ENCODE data around the gene MYO3B. TPM values are rescaled to one million over a fixed set of nuclear protein-coding genes. Genes with fewer than 3 reads are reported as not detected.
A peak's percentile ranks its signal among the peaks of the same experiment; 100 is the strongest.

The MYO3B gene
- total and polyA plus RNA-seq, 7 experiments from 2014 or later = 0.66 to 0.82 TPM; not detected in 5

DNA sequence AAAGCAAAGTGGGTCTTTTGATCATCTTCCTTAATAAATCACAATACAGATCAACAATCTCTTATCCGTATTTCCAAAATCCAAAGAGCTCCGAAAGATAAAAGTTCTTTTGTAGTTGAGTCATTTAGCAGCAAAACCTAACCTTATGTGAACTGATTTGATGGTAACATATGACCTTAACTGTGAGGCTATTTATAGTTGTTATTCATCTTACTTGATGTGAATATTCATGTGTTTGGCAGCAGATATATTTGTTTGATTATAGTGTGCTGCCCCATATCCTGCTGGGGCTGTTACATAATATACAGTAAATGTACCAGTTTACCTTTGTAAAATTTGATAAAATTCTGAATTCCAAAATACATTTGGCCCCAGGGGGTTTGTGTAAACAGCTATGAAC, 158.5 kb downstream of the MYO3B start:
- peaks cover under 1 to 22% (median 1%) of the 10 kb centered on the region in 7 donors for H3K4me1 Mint-ChIP-seq
- Histone ChIP-seq H3K27me3 (ENCODE audit: control insufficient read depth in 2 of 2, insufficient read depth in 2 of 2, low read length in 2 of 2) (no peaks in the 10 kb centered on the region), H3K36me3 (ENCODE audit: control insufficient read depth in 2 of 3, insufficient read depth in 3 of 3, low read length in 3 of 3) (no peaks in the 10 kb centered on the region), H3K4me3 (ENCODE audit: low read length) (no peak overlapping the region), H3K9me3 (ENCODE audit: control insufficient read depth in 2 of 3, low read length in 3 of 3) (no peaks in the 10 kb centered on the region), H3K27ac (ENCODE audit: low read depth, low read length) (no peak overlapping the region), H3K4me1 (ENCODE audit: control insufficient read depth in 2 of 2, insufficient read depth in 2 of 2, low read length in 2 of 2) (no peaks in the 10 kb centered on the region)
- intact Hi-C loops (cut with micrococcal nuclease) = no loop called here
- no peak overlapping the region for H3K27ac Mint-ChIP-seq
- DNase-seq = no peak
- ATAC-seq = no peak
- H3K4me3 Mint-ChIP-seq = no peak overlapping the region
- peaks cover 0 to 5% (median under 1%) of the 10 kb centered on the region in 5 donors for H3K36me3 Mint-ChIP-seq
- ChIA-PET CTCF (interaction anchor here (0.7 to 1.4 kb wide), 2 partner anchors 13 to 476 kb away, joined by 3 read pairs; no protein-coding TSS in a partner anchor), POLR2A (no interaction called here)
- H3K9me3 Mint-ChIP-seq = peaks cover 0 to 5% (median 0%) of the 10 kb centered on the region in 11 donors
- H3K27me3 Mint-ChIP-seq = peaks cover 21 to 35% (median 31%) of the 10 kb centered on the region in 5 donors

DNA sequence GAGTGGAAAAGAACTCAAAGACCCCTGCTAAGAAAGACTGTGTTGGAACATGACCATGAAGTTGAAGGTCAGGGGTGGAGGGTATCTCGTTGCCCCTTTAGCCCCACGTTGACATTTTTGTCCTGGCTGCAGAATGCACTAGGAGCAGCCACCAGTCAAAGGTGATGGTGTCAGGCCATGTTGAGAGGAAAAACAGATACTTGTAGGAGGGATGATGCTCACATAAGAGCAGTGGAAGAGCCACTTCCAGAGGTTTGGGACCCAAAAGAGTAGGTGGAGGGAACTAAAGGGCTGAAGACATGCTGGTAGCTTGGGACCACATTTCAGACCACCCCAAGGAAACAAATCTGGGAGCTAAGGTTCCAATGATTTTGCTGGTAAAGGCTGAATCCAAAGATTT, 159.0 kb downstream of the MYO3B start:
- Mint-ChIP-seq H3K36me3 (peaks cover 0 to 3% (median 0%) of the 10 kb centered on the region in 5 donors), H3K9me3 (peaks cover 0 to 3% (median 0%) of the 10 kb centered on the region in 11 donors), H3K4me3 (no peak overlapping the region), H3K27ac (peak overlapping the region in 1 of 9 donors; percentile 42), H3K27me3 (peaks cover 16 to 33% (median 28%) of the 10 kb centered on the region in 5 donors), H3K4me1 (peaks cover 5 to 27% (median 6%) of the 10 kb centered on the region in 7 donors)
- H3K9me3 ChIP-seq (ENCODE audit: control insufficient read depth in 2 of 3, low read length in 3 of 3) = no peaks in the 10 kb centered on the region
- intact Hi-C loops (cut with micrococcal nuclease) = no loop called here
- POLR2A ChIA-PET = no interaction called here
- CTCF ChIA-PET = interaction anchor here (1.4 kb wide), 1 partner anchor 475 kb away, joined by 3 read pairs; no protein-coding TSS in a partner anchor
- no peaks in the 10 kb centered on the region for H3K27me3 ChIP-seq (ENCODE audit: control insufficient read depth in 2 of 2, insufficient read depth in 2 of 2, low read length in 2 of 2)
- no peak overlapping the region for H3K27ac ChIP-seq (ENCODE audit: low read depth, low read length)
- DNase-seq (no peak), ATAC-seq (no peak)
- no peak overlapping the region for H3K4me3 ChIP-seq (ENCODE audit: low read length)
- H3K36me3 ChIP-seq (ENCODE audit: control insufficient read depth in 2 of 3, insufficient read depth in 3 of 3, low read length in 3 of 3) = no peaks in the 10 kb centered on the region
- H3K4me1 ChIP-seq (ENCODE audit: control insufficient read depth in 2 of 2, insufficient read depth in 2 of 2, low read length in 2 of 2) = no peaks in the 10 kb centered on the region

GRCh38 chr2:170339322-170339721, 161.4 kb downstream of the MYO3B start:
- ATAC-seq (no peak), DNase-seq (no peak)
- POLR2A ChIA-PET = no interaction called here
- Mint-ChIP-seq H3K27me3 (peaks cover 4 to 20% (median 15%) of the 10 kb centered on the region in 5 donors), H3K4me1 (peaks cover 8 to 35% (median 10%) of the 10 kb centered on the region in 7 donors), H3K9me3 (no peaks in the 10 kb centered on the region), H3K27ac (no peak overlapping the region), H3K4me3 (no peak overlapping the region), H3K36me3 (no peaks in the 10 kb centered on the region)
- Histone ChIP-seq H3K4me3 (ENCODE audit: low read length) (no peak overlapping the region), H3K4me1 (ENCODE audit: control insufficient read depth in 2 of 2, insufficient read depth in 2 of 2, low read length in 2 of 2) (no peaks in the 10 kb centered on the region), H3K9me3 (ENCODE audit: control insufficient read depth in 2 of 3, low read length in 3 of 3) (no peaks in the 10 kb centered on the region), H3K27me3 (ENCODE audit: control insufficient read depth in 2 of 2, insufficient read depth in 2 of 2, low read length in 2 of 2) (no peaks in the 10 kb centered on the region), H3K36me3 (ENCODE audit: control insufficient read depth in 2 of 3, insufficient read depth in 3 of 3, low read length in 3 of 3) (no peaks in the 10 kb centered on the region), H3K27ac (ENCODE audit: low read depth, low read length) (no peak overlapping the region)
- CTCF ChIA-PET = no interaction called here
- intact Hi-C loops (cut with micrococcal nuclease) = no loop called here

- Mint-ChIP-seq H3K36me3 (no peaks in the 10 kb centered on the region), H3K27ac (peak overlapping the region in 1 of 9 donors; percentile 50), H3K4me1 (peaks cover 8 to 35% (median 10%) of the 10 kb centered on the region in 7 donors), H3K9me3 (no peaks in the 10 kb centered on the region), H3K4me3 (no peak overlapping the region), H3K27me3 (peaks cover 0 to 16% (median 13%) of the 10 kb centered on the region in 5 donors)
- ATAC-seq = no peak
- no peak overlapping the region for H3K4me3 ChIP-seq (ENCODE audit: low read length)
- ChIA-PET POLR2A (no interaction called here), CTCF (no interaction called here)
- no peaks in the 10 kb centered on the region for H3K4me1 ChIP-seq (ENCODE audit: control insufficient read depth in 2 of 2, insufficient read depth in 2 of 2, low read length in 2 of 2)
- no peaks in the 10 kb centered on the region for H3K27me3 ChIP-seq (ENCODE audit: control insufficient read depth in 2 of 2, insufficient read depth in 2 of 2, low read length in 2 of 2)
- no peak overlapping the region for H3K27ac ChIP-seq (ENCODE audit: low read depth, low read length)
- no peak for DNase-seq
- no peaks in the 10 kb centered on the region for H3K36me3 ChIP-seq (ENCODE audit: control insufficient read depth in 2 of 3, insufficient read depth in 3 of 3, low read length in 3 of 3)
- intact Hi-C loops (cut with micrococcal nuclease) = no loop called here
- H3K9me3 ChIP-seq (ENCODE audit: control insufficient read depth in 2 of 3, low read length in 3 of 3) = no peaks in the 10 kb centered on the region
These were observed 162.1 kb downstream of the MYO3B start for GRCh38 chr2:170339750-170340692.

DNA sequence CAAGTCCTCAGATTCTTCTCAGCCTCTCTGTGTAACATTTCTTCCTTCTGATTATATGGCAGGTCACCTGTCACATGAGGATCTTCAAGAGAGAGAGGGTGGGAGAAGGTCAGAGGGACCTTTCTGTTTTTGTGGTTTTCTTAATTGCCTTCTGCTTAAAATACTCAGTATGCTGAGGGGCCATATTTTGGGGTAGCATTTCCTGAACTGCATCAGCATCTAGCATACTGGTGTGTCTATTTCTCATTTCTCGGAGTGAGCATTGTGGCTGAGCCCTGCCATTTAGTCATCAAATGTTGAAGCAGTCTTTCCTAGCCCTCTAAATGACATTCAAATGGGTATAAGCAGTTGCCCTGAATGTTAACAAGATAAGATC, 162.7 kb downstream of the MYO3B start:
- ATAC-seq = no peak
- CTCF ChIA-PET = no interaction called here

DNA sequence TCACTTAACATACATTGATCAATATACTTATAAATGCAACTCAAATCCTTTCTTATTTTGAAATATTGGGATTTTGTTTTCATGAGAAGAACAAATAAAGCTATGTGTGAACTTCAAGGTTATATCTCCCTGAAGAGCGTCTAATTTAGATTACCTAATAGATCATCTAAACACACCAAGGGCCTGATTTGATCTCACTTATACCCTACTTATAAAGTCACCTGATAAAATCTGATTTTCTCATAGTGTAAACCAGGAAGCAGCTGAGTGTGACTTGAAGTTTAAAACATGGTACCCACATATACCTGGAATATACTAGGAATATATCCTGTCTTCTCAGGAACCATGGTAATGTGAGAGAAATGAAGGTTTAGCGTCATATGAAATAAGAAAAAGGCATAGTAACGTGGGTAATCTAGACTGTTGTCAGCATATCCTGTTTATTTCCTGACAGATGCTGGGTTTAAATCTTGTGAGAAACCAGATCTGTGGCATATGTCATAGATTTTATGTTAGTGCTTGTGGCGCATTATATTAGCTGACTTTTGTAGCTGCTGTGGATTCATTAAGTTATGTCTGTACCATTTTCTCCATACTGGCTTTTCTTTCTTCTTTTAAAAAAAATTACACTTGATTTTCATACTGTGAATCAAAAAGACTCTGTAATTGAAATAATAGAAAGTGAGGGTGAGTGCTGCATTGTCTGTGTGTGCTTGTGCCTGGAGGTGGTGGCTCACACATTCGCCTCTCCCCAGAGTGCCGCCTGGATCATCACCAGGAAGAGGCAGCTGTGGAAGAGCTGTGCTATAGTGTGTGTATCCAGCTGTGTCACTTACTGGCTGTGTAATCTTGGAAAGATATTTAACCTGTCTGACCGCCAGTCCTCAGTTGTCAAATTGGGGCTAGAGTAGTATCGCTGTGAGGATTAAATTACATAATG, 164.0 kb downstream of the MYO3B start:
- Mint-ChIP-seq H3K4me3 (peak overlapping the region in 1 of 10 donors; percentile 27), H3K4me1 (peaks cover 8 to 24% (median 10%) of the 10 kb centered on the region in 7 donors), H3K27me3 (peaks cover 0 to 16% (median 13%) of the 10 kb centered on the region in 5 donors), H3K9me3 (no peaks in the 10 kb centered on the region), H3K27ac (peak overlapping the region in 7 of 9 donors; percentile 26 to 89 (median 68)), H3K36me3 (no peaks in the 10 kb centered on the region)
- H3K9me3 ChIP-seq (ENCODE audit: control insufficient read depth in 2 of 3, low read length in 3 of 3) = no peaks in the 10 kb centered on the region
- peak; percentile 66 for ATAC-seq
- H3K36me3 ChIP-seq (ENCODE audit: control insufficient read depth in 2 of 3, insufficient read depth in 3 of 3, low read length in 3 of 3) = no peaks in the 10 kb centered on the region
- POLR2A ChIA-PET = interaction anchor here (0.7 kb wide), 1 partner anchor 18 kb away, joined by 3 read pairs; no protein-coding TSS in a partner anchor
- H3K27me3 ChIP-seq (ENCODE audit: control insufficient read depth in 2 of 2, insufficient read depth in 2 of 2, low read length in 2 of 2) = no peaks in the 10 kb centered on the region
- no peaks in the 10 kb centered on the region for H3K4me1 ChIP-seq (ENCODE audit: control insufficient read depth in 2 of 2, insufficient read depth in 2 of 2, low read length in 2 of 2)
- DNase-seq = peak in 6 of 9 donors; percentile 12 to 61 (median 33)
- H3K27ac ChIP-seq (ENCODE audit: low read depth, low read length) = no peak overlapping the region
- CTCF ChIA-PET = interaction anchor here (0.7 to 0.8 kb wide), 2 partner anchors 15 to 1899 kb away, joined by 3 read pairs; no protein-coding TSS in a partner anchor
- no peak overlapping the region for H3K4me3 ChIP-seq (ENCODE audit: low read length)
- intact Hi-C loops (cut with micrococcal nuclease) = no loop called here

More for the DNA sequence above, 162.7 kb downstream of the MYO3B start:
- H3K9me3 Mint-ChIP-seq = no peaks in the 10 kb centered on the region
- intact Hi-C loops (cut with micrococcal nuclease) = no loop called here
- no peak for DNase-seq
- Histone ChIP-seq H3K27ac (ENCODE audit: low read depth, low read length) (no peak overlapping the region), H3K36me3 (ENCODE audit: control insufficient read depth in 2 of 3, insufficient read depth in 3 of 3, low read length in 3 of 3) (no peaks in the 10 kb centered on the region), H3K4me1 (ENCODE audit: control insufficient read depth in 2 of 2, insufficient read depth in 2 of 2, low read length in 2 of 2) (no peaks in the 10 kb centered on the region), H3K4me3 (ENCODE audit: low read length) (no peak overlapping the region), H3K9me3 (ENCODE audit: control insufficient read depth in 2 of 3, low read length in 3 of 3) (no peaks in the 10 kb centered on the region), H3K27me3 (ENCODE audit: control insufficient read depth in 2 of 2, insufficient read depth in 2 of 2, low read length in 2 of 2) (no peaks in the 10 kb centered on the region)
- peaks cover 0 to 16% (median 13%) of the 10 kb centered on the region in 5 donors for H3K27me3 Mint-ChIP-seq
- POLR2A ChIA-PET = interaction anchor here (0.6 to 0.7 kb wide), 2 partner anchors 9 to 19 kb away, joined by 3 to 4 read pairs; no protein-coding TSS in a partner anchor
- peak overlapping the region in 1 of 9 donors; percentile 58 for H3K27ac Mint-ChIP-seq
- peaks cover 8 to 35% (median 10%) of the 10 kb centered on the region in 7 donors for H3K4me1 Mint-ChIP-seq
- H3K4me3 Mint-ChIP-seq = no peak overlapping the region
- H3K36me3 Mint-ChIP-seq = no peaks in the 10 kb centered on the region

Data from naive thymus-derived CD4-positive, alpha-beta T cell (primary cell).